Keratinocyte (primary cell): ENCODE measurements around the gene GPR15LG. TPM values are rescaled to one million over a fixed set of nuclear protein-coding genes. Genes with fewer than 3 reads are reported as not detected.

Source experiments
- DNase-seq: peaks from one replicate; pipeline ENCODE4 v3.0.0-alpha.2; 2011; ENCODE audit warnings: low read depth, missing footprints, low spot score
- FAIRE-seq: peaks from 2 replicates; lab custom pipeline; 2011; peaks lifted over from hg19 to GRCh38; lab: Jason Lieb, UNC
- H2AFZ ChIP-seq: 2 replicates; pipeline ENCODE4 v1.6.0; 2012; ENCODE audit warnings: low read length, control low read depth, inconsistent platforms; ENCODE audit not compliant: control insufficient read depth
- H3K27ac ChIP-seq: 2 replicates; pipeline ENCODE4 v1.5.1; 2011; ENCODE audit warnings: low read length; ENCODE audit not compliant: control insufficient read depth, insufficient read depth
- H3K27me3 ChIP-seq: 3 replicates; pipeline ENCODE4 v1.6.0; 2011; ENCODE audit warnings: low read length; ENCODE audit not compliant: control insufficient read depth, insufficient read depth; ENCODE audit errors: extremely low read depth
- H3K36me3 ChIP-seq, 2 experiments: 2 replicates in 1 of 2; 3 replicates in 1 of 2; pipeline ENCODE4 v1.5.1; 2011; ENCODE audit warnings: low read length in 2 of 2, mild to moderate bottlenecking in 1 of 2; ENCODE audit not compliant: control insufficient read depth in 2 of 2, insufficient read depth in 2 of 2; ENCODE audit errors: extremely low read depth in 1 of 2
- H3K4me1 ChIP-seq: 3 replicates; pipeline ENCODE4 v1.5.1; 2011; ENCODE audit warnings: low read length; ENCODE audit not compliant: control insufficient read depth, insufficient read depth; ENCODE audit errors: extremely low read depth
- H3K4me2 ChIP-seq: 3 replicates; pipeline ENCODE4 v1.6.0; 2011; ENCODE audit warnings: low read depth, low read length; ENCODE audit not compliant: control insufficient read depth, insufficient read depth; ENCODE audit errors: extremely low read depth
- H3K4me3 ChIP-seq, 3 experiments: fragments of 200-600 bp in 1 of 3; sonication (generic) in 1 of 3; 2 replicates in 2 of 3; 3 replicates in 1 of 3; pipeline ENCODE4 v1.5.1; 2011 to 2016; ENCODE audit warnings: low read length in 3 of 3, mild to moderate bottlenecking in 3 of 3, control low read depth in 2 of 3, inconsistent platforms in 1 of 3, low read depth in 1 of 3, mixed read lengths in 1 of 3, mixed run types in 1 of 3, moderate library complexity in 1 of 3; ENCODE audit not compliant: control insufficient read depth in 2 of 3, insufficient read depth in 2 of 3; ENCODE audit errors: extremely low read depth in 1 of 3
- H3K79me2 ChIP-seq: 2 replicates; pipeline ENCODE4 v1.6.0; 2012; ENCODE audit warnings: low read length; ENCODE audit not compliant: control insufficient read depth, insufficient read depth
- H3K9ac ChIP-seq: 3 replicates; pipeline ENCODE4 v1.6.0; 2011; ENCODE audit warnings: low read length; ENCODE audit not compliant: control insufficient read depth, insufficient read depth; ENCODE audit errors: extremely low read depth
- H3K9me1 ChIP-seq: 3 replicates; pipeline ENCODE4 v1.6.0; 2011; ENCODE audit warnings: low read length; ENCODE audit not compliant: control insufficient read depth, insufficient read depth; ENCODE audit errors: extremely low read depth
- H3K9me3 ChIP-seq: 2 replicates; pipeline ENCODE4 v1.5.1; 2012; ENCODE audit warnings: low read depth, low read length; ENCODE audit not compliant: control insufficient read depth
- H4K20me1 ChIP-seq: 3 replicates; pipeline ENCODE4 v1.6.0; 2011; ENCODE audit warnings: low read length; ENCODE audit not compliant: control insufficient read depth, insufficient read depth; ENCODE audit errors: extremely low read depth
- EZH2 ChIP-seq: IDR thresholded peaks from one replicate; pipeline ENCODE4 v1.6.1; 2012; ENCODE audit warnings: inconsistent platforms, mild to moderate bottlenecking, low read length, moderate library complexity
- dilution Hi-C: fragments of 300-500 bp; cut with MboI; formaldehyde crosslinking; loops from one replicate; pipeline ENCODE4 v1.7.0; 2020; ENCODE audit warnings: low sequenced_read_pairs; ENCODE audit not compliant: extremely low pct_ligation_motif_present
- polyA plus RNA-seq, 5 experiments: library from polyadenylated mRNA; depleted of rRNA in 3 of 5; stranded (reverse) in 3 of 5; stranded (forward) in 1 of 5; unstranded in 1 of 5; fragments of >200 nt; gene quantifications; 1 replicate in 1 of 5; 2 replicates in 3 of 5; 3 replicates in 1 of 5; pipeline versions ENCODE4 v1.2.1 to v1.2.3, GENCODE V29; 2011 to 2012; ENCODE audit warnings: missing spikeins in 2 of 5, low read depth in 1 of 5, low replicate concordance in 1 of 5
- TF ChIP-seq, protein P1 (sequence below), 3 experiments: IDR thresholded peaks in 1 of 3; conservative IDR thresholded peaks in 1 of 3; optimal IDR thresholded peaks in 1 of 3; 2 replicates in 2 of 3; 3 replicates in 1 of 3; pipeline versions ENCODE3 to v1.5.1; 2011; ENCODE audit warnings: low read length in 3 of 3, mild to moderate bottlenecking in 3 of 3, moderate library complexity in 2 of 3, control low read depth in 1 of 3, inconsistent platforms in 1 of 3; ENCODE audit not compliant: insufficient read depth in 2 of 3; ENCODE audit errors: extremely low read depth in 1 of 3

The GPR15LG gene
- polyA plus RNA-seq, 1 donor (not counting 4 experiments of a cell fraction or from before 2014, with no cell fraction given): 10.4 TPM

- dilution Hi-C loops: no loop called here
Measured at GRCh38 chr10:84126785-84127167, 46.8 kb upstream of the GPR15LG start.

DNA sequence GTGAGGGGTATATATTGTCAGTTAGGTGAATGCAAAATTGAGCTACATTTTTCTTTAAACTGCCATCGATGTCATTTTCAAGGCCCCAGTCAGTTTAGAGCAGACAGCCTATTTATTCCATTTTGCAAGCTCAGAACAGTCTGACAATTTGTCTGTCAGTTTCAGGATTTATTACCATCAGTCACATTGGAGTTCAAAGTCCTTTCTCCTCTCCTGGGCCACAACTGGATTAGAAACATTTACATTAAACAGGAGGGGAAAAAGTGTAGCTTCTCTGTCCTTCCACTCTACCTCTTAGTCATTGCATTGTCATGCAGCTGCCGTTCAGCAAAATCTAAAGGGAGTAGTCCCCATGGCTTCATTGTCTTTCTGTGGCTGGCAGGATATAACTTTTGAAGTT, 37.8 kb upstream of the GPR15LG start:
- FAIRE-seq (no peak), DNase-seq (no peak)
- no peak for TF ChIP-seq EZH2
- no peaks in the 10 kb centered on the region for H3K9me3 ChIP-seq
- no peak overlapping the region for H3K27ac ChIP-seq
- no peak overlapping the region for H3K4me3 ChIP-seq
- peaks cover 6% of the 10 kb centered on the region for H3K4me1 ChIP-seq
- H3K9ac ChIP-seq: no peak overlapping the region
- no peaks in the 10 kb centered on the region for H3K9me1 ChIP-seq
- H2AFZ ChIP-seq: no peak overlapping the region
- no peaks in the 10 kb centered on the region for H4K20me1 ChIP-seq
- H3K79me2 ChIP-seq: peaks cover 14% of the 10 kb centered on the region
- H3K4me2 ChIP-seq: no peak overlapping the region
- dilution Hi-C loops: no loop called here
- no peaks in the 10 kb centered on the region for H3K36me3 ChIP-seq
- no peaks in the 10 kb centered on the region for H3K27me3 ChIP-seq

More at GRCh38 chr10:84126785-84127167, 46.8 kb upstream of the GPR15LG start:
- no peaks in the 10 kb centered on the region for H3K4me1 ChIP-seq
- no peak overlapping the region for H3K9ac ChIP-seq
- H3K36me3 ChIP-seq: no peaks in the 10 kb centered on the region
- no peaks in the 10 kb centered on the region for H4K20me1 ChIP-seq
- no peak overlapping the region for H3K4me3 ChIP-seq
- no peaks in the 10 kb centered on the region for H3K9me1 ChIP-seq
- DNase-seq (no peak), FAIRE-seq (no peak)
- H2AFZ ChIP-seq: no peak overlapping the region
- no peaks in the 10 kb centered on the region for H3K79me2 ChIP-seq
- peaks cover 3% of the 10 kb centered on the region for H3K9me3 ChIP-seq
- TF ChIP-seq EZH2: no peak
- TF ChIP-seq, protein P1, sequence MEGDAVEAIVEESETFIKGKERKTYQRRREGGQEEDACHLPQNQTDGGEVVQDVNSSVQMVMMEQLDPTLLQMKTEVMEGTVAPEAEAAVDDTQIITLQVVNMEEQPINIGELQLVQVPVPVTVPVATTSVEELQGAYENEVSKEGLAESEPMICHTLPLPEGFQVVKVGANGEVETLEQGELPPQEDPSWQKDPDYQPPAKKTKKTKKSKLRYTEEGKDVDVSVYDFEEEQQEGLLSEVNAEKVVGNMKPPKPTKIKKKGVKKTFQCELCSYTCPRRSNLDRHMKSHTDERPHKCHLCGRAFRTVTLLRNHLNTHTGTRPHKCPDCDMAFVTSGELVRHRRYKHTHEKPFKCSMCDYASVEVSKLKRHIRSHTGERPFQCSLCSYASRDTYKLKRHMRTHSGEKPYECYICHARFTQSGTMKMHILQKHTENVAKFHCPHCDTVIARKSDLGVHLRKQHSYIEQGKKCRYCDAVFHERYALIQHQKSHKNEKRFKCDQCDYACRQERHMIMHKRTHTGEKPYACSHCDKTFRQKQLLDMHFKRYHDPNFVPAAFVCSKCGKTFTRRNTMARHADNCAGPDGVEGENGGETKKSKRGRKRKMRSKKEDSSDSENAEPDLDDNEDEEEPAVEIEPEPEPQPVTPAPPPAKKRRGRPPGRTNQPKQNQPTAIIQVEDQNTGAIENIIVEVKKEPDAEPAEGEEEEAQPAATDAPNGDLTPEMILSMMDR (optimal IDR thresholded peaks at IDR 0.05 in 1 of 3, IDR thresholded peaks at IDR 0.05 in 1 of 3, conservative IDR thresholded peaks at IDR 0.05 in 1 of 3; ENCODE audit: extremely low read depth in 1 of 3, insufficient read depth in 2 of 3, low read length in 3 of 3): no peak
- H3K27me3 ChIP-seq: no peaks in the 10 kb centered on the region
- H3K27ac ChIP-seq: no peak overlapping the region
- H3K4me2 ChIP-seq: no peak overlapping the region

- TF ChIP-seq EZH2: no peak
- TF ChIP-seq, protein P1 (optimal IDR thresholded peaks at IDR 0.05 in 1 of 3, IDR thresholded peaks at IDR 0.05 in 1 of 3, conservative IDR thresholded peaks at IDR 0.05 in 1 of 3; ENCODE audit: extremely low read depth in 1 of 3, insufficient read depth in 2 of 3, low read length in 3 of 3): no peak
- no peaks in the 10 kb centered on the region for H4K20me1 ChIP-seq
- peaks cover 2 to 8% of the 10 kb centered on the region in 2 experiments for H3K36me3 ChIP-seq
- no peak for FAIRE-seq
- no peaks in the 10 kb centered on the region for H3K27me3 ChIP-seq
- dilution Hi-C loops: no loop called here
- no peaks in the 10 kb centered on the region for H3K9me1 ChIP-seq
- H2AFZ ChIP-seq: peak overlapping the region; percentile 21
- no peak overlapping the region for H3K9ac ChIP-seq
- peaks cover 23% of the 10 kb centered on the region for H3K79me2 ChIP-seq
- no peak overlapping the region for H3K4me2 ChIP-seq
- no peaks in the 10 kb centered on the region for H3K9me3 ChIP-seq
- peaks cover 13% of the 10 kb centered on the region for H3K4me1 ChIP-seq
- no peak for DNase-seq
- H3K4me3 ChIP-seq: no peak overlapping the region
- H3K27ac ChIP-seq: no peak overlapping the region
Measured at GRCh38 chr10:84137811-84138210, 35.8 kb upstream of the GPR15LG start.
